ENCODE measurements around the gene B3GALT6.
"Not testable (repeated sequence)": the region's sequence is repeated elsewhere in the genome, so short reads cannot be mapped to it uniquely, and the experiment has no call there.

B3GALT6 gene

DNA sequence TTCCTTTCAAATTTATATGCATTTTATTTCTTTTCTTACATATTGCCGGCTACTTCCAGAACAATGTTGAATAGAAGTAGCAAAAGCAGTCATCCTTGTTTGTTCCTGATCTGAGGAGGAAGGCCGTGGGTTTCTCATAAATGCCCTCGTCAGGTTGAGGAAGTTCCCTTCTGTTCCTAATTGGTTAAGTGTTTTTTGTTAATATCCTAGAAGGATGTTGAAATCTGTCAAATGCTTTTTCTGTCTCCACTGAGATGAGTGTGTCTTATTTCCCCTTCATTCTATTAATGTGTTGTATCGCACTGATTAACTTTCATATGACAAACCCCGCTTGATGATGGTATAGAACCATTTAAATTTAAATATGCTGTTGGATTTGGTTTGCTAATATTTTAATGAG lies 42.9 kb upstream of the B3GALT6 start:
- no peak for TF ChIP-seq CTCF (IDR thresholded peaks at IDR 0.05; ENCODE audit: low read depth, low read length, missing control alignments)
- H3K4me3 ChIP-seq (replicated peaks; ENCODE audit: low read depth, low read length) = no peak overlapping the region
- DNase-seq (ENCODE audit: extremely low read depth, low read depth) = no peak

DNA sequence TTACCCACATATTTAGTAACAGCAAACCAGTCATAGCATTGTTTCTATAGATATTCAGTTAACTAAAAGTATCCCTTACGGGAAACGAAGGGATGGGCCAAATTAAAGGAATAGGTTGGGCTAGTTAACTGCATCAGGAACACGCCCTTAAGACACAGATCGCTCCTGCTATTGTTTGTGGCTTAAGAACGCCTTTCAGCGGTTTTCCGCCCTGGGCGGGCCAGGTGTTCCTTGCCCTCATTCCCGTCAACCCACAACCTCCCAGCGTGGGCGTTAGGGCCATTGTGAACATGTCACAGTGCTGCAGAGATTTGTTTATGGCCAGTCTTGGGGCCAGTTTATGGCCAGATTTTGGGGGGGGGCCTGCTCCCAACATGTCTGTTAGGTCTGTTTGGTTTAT lies 40.3 kb upstream of the B3GALT6 start:
- no peak for TF ChIP-seq CTCF (IDR thresholded peaks at IDR 0.05; ENCODE audit: low read depth, low read length, missing control alignments)
- DNase-seq (ENCODE audit: extremely low read depth, low read depth) = no peak
- H3K4me3 ChIP-seq (replicated peaks; ENCODE audit: low read depth, low read length) = no peak overlapping the region

DNA sequence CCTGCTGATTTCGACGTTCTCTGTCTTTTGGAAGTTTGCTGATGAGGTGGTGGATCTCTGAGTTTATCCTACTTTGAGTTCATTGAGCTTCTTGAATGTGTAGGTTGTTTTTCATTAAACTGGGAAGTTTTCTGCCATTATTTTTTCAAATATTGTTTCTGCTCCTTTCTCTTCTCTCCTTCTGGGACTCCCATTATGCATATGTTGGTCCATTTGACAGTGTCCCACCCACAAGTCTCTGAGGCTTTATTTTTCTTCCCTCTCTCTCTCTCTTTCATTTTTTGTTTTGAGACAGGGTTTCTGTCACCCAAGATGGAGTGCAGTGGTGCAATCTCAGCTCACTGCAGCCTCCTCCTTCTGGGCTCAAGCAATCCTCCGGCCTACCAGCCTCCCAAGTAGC lies 37.3 kb upstream of the B3GALT6 start:
- DNase-seq (ENCODE audit: extremely low read depth, low read depth) = no peak
- H3K4me3 ChIP-seq (replicated peaks; ENCODE audit: low read depth, low read length) = no peak overlapping the region
- TF ChIP-seq CTCF (IDR thresholded peaks at IDR 0.05; ENCODE audit: low read depth, low read length, missing control alignments) = no peak

GRCh38 chr1:1195726-1196125 lies 36.3 kb upstream of the B3GALT6 start:
- H3K4me3 ChIP-seq (replicated peaks; ENCODE audit: low read depth, low read length); DNase-seq (ENCODE audit: extremely low read depth, low read depth): not testable (repeated sequence)

DNA sequence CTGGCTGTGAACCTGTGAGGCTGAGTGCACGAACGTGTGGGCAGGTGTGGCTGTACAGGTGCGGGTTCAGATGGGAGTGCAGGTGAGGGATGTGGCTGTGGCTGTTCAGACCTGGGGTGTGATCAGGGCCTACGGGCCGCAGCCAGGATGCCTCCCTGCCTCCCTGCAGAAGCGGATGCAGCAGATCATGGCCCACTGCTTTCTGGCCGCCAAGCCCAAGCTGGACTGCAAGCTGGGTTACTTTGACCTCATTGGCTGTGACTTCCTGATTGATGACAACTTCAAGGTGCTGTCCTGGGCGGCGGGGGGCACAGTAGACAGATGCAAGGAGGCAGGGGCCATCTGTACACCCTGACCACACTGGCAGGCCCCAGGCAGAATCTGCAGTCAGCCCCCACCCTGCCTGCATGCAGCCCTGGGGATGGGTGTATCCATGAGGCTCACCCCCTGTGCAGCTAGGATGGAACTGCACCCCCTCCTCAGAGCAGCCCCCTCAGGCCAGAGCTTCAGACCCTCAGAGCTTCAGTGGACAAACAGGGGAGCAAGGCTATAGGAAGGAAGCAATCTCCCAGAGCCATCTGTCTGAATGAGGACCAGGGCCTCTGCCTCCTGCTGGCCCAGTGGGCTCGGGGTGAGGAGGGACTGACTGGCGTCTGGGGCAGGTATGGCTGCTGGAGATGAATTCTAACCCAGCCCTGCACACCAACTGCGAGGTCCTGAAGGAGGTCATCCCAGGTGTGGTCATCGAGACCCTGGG lies 35.4 kb upstream of the B3GALT6 start:
- H3K4me3 ChIP-seq (replicated peaks; ENCODE audit: low read depth, low read length) = no peak overlapping the region
- DNase-seq (ENCODE audit: extremely low read depth, low read depth) = no peak
- no peak for TF ChIP-seq CTCF (IDR thresholded peaks at IDR 0.05; ENCODE audit: low read depth, low read length, missing control alignments)

GRCh38 chr1:1197188-1197500 lies 34.9 kb upstream of the B3GALT6 start:
- no peak for TF ChIP-seq CTCF (IDR thresholded peaks at IDR 0.05; ENCODE audit: low read depth, low read length, missing control alignments)
- H3K4me3 ChIP-seq (replicated peaks; ENCODE audit: low read depth, low read length) = no peak overlapping the region
- no peak for DNase-seq (ENCODE audit: extremely low read depth, low read depth)

DNA sequence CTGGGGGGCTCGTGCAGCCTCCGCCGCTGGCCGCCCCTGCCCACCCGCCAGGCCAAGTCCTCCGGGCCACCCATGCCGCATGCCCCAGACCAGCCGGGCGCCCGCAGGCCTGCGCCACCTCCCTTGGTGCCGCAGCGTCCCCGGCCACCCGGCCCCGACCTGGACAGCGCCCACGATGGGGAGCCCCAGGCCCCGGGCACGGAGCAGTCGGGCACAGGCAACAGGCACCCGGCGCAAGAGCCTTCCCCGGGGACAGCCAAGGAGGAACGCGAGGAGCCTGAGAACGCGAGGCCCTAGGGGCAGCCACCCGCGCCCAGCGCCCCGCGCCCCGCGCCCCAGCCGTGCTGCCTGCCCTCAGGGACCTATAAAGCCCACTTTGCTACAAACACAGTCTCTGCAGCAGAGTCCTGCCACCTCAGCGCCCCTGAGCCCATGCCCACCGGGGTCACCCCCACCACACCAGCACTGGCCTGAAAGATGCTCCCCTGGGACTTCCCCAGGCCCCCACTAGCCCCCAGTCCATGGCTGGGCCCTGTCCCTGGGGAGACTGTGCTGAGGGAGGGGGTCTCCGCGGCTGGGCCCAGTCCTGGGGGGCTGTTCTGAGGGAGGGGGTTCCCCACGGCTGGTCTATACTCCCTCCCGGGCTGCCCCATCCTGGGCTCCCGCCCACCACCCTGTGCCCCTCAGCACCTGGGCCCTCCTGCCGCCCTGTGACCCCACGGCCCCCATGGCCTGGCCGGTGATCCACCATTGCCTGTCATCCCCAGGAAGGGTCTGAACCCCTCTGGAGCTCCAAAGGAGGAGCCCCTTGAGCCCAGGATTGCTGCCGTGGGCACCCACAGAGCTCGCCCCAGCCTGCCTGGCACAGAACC lies 34.2 kb upstream of the B3GALT6 start:
- no peak overlapping the region for H3K4me3 ChIP-seq (replicated peaks; ENCODE audit: low read depth, low read length)
- DNase-seq (ENCODE audit: extremely low read depth, low read depth) = no peak
- TF ChIP-seq CTCF (IDR thresholded peaks at IDR 0.05; ENCODE audit: low read depth, low read length, missing control alignments) = no peak

All from HFF-Myc (cell line).